Stimulated activated CD8-positive, alpha-beta memory T cell treated with anti-CD3 and anti-CD28 coated beads, Interleukin-12 subunit alpha, Interleukin-12 subunit beta, amount 100 ng/mL, for 4 hours (primary cell): ENCODE data around the gene CKLF.
"Not testable (repeated sequence)": the region's sequence is repeated elsewhere in the genome, so short reads cannot be mapped to it uniquely, and the experiment has no call there.

Experiments used
- DNase-seq: peaks from one replicate; pipeline ENCODE4 v3.0.0-alpha.2; 2020; ENCODE audit warnings: low read depth

Gene CKLF

GRCh38 chr16:66542396-66542795 is 10.0 kb upstream of the CKLF start:
- DNase-seq, result no peak

GRCh38 chr16:66543541-66543940 is 8.8 kb upstream of the CKLF start:
- DNase-seq, result no peak

GRCh38 chr16:66544016-66544757 is 8.2 kb upstream of the CKLF start:
- DNase-seq, result no peak

- no peak for DNase-seq
Measured at GRCh38 chr16:66547101-66547989, 5.0 kb upstream of the CKLF start.

- DNase-seq, result no peak
Measured at GRCh38 chr16:66548068-66548467, 4.3 kb upstream of the CKLF start.

GRCh38 chr16:66548868-66549267 is 3.5 kb upstream of the CKLF start:
- DNase-seq, result no peak

GRCh38 chr16:66549284-66550131 is 2.9 kb upstream of the CKLF start, which contains the start of gene TK2:
TSS of gene TK2 (minus strand) at chr16:66550122. CDS start at chr16:66550061, 61 bp downstream.
- peak; percentile 43 for DNase-seq

- peak; percentile 25 for DNase-seq
Measured at GRCh38 chr16:66551348-66551759, 1.0 kb upstream of the CKLF start.

- no peak for DNase-seq
Measured at GRCh38 chr16:66551788-66552285, 539 bp upstream of the CKLF start.

GRCh38 chr16:66553223-66553622 is 847 bp downstream of the CKLF start:
- no peak for DNase-seq

- no peak for DNase-seq
Measured at GRCh38 chr16:66554021-66554420, 1.6 kb downstream of the CKLF start.

GRCh38 chr16:66554495-66554894 is 2.1 kb downstream of the CKLF start:
- no peak for DNase-seq

GRCh38 chr16:66560107-66560506 is 7.7 kb downstream of the CKLF start:
- DNase-seq, result no peak

- no peak for DNase-seq
Measured at GRCh38 chr16:66561381-66562080, 9.2 kb downstream of the CKLF start.

- DNase-seq, result no peak
Measured at GRCh38 chr16:66562409-66562808, 10.0 kb downstream of the CKLF start.

- DNase-seq, result no peak
Measured at GRCh38 chr16:66562986-66563385, 10.6 kb downstream of the CKLF start.

- no peak for DNase-seq
Measured at GRCh38 chr16:66563574-66564334, 11.4 kb downstream of the CKLF start.

- no peak for DNase-seq
Measured at GRCh38 chr16:66566051-66566901, 13.9 kb downstream of the CKLF start, which contains the start of gene CMTM1. TSS of gene CMTM1 (plus strand) at chr16:66566439. CDS start at chr16:66566514, 75 bp downstream.

GRCh38 chr16:66567270-66567669 is 14.9 kb downstream of the CKLF start:
- DNase-seq, result not testable (repeated sequence)
